Left ventricle myocardium superior (tissue), 1 donor: ENCODE measurements around the gene OR10A5. TPM values are rescaled to one million over a fixed set of nuclear protein-coding genes. Genes with fewer than 3 reads are reported as not detected.
"Not testable (repeated sequence)": the region's sequence is repeated elsewhere in the genome, so short reads cannot be mapped to it uniquely, and the experiment has no call there.

Experiments used
- ATAC-seq: fragments of 200-7000 bp; cut with Tn5 transposase; one replicate; pipeline ENCODE4 v1.9.1; 2020; ENCODE audit warnings: mild to moderate bottlenecking, moderate library complexity
- DNase-seq: peaks from one replicate; pipeline ENCODE4 v3.0.0-alpha.2; 2020
- intact Hi-C: fragments of 100-400 bp; cut with micrococcal nuclease; formaldehyde crosslinking; loops from one replicate; pipeline ENCODE4 v1.11.0; 2022
- total RNA-seq: library from RNA; stranded (reverse); fragmentation: NEBNext Ultra II Directional; extraction: Animal tissue kit (Norgen Biotek cat#: 25700); gene quantifications from one replicate; pipeline ENCODE4 v1.2.1, GENCODE V29; 2021
- donor health status: DM: no; HTN: yes; CAD: no; lungs with severe emphysema.

The OR10A5 gene
- total RNA-seq, 1 donor from 2014 or later = not detected

DNA sequence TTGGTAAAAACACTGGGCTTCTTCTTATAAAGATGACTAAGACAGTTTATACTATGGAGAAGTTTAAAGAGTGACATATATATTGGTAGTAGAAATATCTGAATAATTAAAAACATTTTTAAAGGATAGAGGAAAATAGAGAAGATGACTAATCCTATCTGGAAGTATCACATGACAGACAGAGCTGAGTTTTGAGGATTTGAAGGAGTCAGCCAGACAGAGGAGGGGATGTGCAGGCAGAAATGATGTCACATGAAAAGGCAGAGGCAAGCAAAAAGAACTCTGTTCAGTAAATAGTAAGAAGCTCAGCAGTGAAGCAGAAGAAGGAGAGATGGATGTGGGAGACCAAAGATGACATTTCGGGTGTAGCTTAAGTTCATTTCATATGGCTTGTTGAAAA lies 19.0 kb downstream of the OR10A5 start:
- no peak for ATAC-seq
- DNase-seq = no peak
- intact Hi-C loops = no loop called here

DNA sequence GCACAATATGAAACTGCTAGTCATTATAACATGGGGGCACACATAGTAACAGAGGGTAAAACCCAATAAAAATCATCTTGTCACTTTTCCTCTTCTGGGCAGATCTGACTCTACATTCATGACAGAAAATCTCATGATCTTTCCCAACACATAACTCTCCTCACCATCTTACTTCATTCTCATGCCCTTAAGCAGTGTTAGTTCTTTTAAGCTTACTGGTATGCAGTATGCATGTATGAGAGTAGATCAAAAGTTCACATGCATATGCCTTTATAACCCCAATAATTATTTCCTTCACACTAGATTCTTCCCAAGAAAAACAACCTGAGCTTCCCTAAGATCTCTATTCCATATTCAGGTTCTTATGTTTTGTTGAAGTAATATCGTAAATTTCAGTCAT lies 25.8 kb downstream of the OR10A5 start:
- ATAC-seq (no peak), DNase-seq (no peak)
- intact Hi-C loops = no loop called here

DNA sequence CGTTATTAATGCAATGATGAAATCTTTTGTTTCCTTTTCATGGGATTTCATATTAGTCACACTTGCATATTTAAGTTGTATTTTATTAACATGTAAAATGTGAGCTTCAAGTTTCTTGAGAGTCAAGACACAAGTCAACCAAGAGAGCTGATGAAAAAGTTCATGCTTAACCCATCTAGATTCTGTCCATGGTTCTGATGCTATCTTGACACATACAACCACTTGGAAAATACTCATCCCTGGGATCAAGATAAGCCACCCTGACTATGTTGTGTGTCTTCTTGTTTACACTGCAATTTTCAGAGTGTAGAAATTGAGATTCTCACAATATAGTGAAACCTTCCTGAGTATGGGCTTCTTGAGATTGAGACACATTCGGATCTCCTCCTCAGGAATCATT lies 30.3 kb downstream of the OR10A5 start:
- intact Hi-C loops = no loop called here
- DNase-seq (no peak), ATAC-seq (no peak)

DNA sequence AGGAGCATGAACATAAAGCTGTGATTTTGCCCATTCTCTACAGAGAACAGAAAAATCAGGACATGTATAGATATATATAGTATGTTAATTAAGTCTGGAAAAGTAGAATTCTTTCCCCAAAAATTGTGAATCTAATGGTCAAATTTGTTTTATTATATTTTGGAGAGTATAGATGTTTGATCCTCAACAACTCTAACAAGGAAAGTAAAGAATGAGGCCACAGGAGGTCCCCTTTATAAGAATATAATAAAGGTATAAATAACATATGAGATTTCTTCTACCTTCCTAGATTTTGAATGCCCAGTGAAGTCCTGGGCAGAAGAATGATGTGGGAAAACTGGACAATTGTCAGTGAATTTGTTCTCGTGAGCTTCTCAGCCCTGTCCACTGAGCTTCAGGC lies 30.8 kb downstream of the OR10A5 start, which contains the start of gene OR10A4:
OR10A4 (plus strand) TSS at position 301 of the 400 bp plus-strand sequence; CDS start at position 324, 23 bp downstream.
- intact Hi-C loops = no loop called here
- ATAC-seq (no peak), DNase-seq (no peak)

DNA sequence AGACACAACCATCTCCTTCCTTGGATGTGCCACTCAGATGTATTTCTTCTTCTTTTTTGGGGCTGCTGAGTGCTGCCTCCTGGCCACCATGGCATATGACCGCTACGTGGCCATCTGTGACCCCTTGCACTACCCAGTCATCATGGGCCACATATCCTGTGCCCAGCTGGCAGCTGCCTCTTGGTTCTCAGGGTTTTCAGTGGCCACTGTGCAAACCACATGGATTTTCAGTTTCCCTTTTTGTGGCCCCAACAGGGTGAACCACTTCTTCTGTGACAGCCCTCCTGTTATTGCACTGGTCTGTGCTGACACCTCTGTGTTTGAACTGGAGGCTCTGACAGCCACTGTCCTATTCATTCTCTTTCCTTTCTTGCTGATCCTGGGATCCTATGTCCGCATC lies 31.4 kb downstream of the OR10A5 start:
- intact Hi-C loops = no loop called here
- DNase-seq = no peak
- ATAC-seq = no peak

DNA sequence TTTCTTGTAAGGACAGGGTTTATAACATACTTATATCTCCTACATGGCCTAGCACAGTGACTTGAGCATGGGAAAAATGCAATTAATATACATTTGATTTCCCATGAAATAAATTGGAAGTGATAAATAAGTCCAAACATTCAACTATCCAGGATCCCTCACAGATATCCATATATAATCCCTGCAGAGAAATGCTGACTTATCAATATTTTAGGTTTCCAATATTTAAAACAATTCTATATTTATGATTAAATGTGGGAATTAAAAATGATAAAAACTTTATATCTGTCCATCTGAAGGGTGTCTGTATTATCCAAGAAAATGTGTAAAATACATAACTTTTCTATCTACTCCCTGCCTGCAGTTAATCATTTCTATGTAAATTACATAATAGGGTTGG lies 37.3 kb downstream of the OR10A5 start:
- intact Hi-C loops = no loop called here
- DNase-seq = no peak
- no peak for ATAC-seq

DNA sequence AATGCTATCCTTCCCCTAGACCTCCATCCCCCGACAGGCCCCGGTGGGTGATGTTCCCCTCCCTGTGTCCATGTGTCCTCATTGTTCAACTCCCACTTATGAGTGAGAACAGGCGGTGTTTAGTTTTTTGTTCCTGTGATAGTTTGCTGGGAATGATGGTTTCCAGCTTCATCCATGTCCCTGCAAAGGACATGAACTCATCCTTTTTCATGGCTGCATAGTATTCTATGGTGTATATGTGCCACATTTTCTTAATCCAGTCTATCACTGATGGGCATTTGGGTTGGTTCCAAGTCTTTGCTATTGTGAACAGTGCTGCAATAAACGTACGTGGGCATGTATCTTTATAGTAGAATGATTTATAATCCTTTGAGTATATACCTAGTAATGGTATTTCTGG lies 42.2 kb downstream of the OR10A5 start:
- DNase-seq, intact Hi-C loops, ATAC-seq: not testable (repeated sequence)

DNA sequence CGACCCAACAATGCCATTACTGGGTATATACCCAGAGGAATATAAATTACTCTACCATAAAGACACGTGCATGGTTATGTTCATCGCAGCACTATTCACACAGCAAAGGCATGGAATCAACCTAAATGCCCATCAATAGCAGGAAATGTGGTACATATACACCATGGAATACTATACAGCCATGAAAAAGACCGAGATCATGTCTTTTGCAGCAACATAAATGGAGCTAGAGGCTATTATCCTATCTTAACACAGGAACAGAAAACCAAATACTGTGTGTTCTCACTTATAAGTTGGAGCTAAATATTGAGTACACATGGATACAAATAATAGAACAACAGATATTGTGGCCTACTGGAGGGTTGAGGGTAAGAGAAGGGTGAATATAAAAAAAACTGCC lies 43.3 kb downstream of the OR10A5 start:
- intact Hi-C loops = no loop called here
- DNase-seq (no peak), ATAC-seq (no peak)

DNA sequence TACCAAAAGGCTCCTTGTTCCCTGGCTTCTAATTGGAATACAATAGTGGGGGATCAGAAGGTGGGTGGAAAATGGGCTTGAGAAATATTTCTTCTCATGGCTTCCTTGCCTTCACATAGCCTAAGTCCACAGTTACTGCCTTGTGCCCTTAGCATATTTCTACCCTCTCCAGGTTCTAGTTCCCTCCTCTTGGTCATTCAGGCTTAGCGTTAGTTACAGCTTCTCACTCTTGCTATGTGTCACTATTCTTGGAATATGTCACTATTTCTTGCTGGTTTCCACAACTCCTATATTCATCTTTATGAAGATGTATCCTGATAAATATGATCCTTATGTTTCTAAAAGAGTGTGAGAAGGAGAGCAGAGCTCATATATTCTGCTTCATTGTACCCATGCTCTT lies 44.4 kb downstream of the OR10A5 start:
- DNase-seq (no peak), ATAC-seq (no peak)
- intact Hi-C loops = no loop called here

DNA sequence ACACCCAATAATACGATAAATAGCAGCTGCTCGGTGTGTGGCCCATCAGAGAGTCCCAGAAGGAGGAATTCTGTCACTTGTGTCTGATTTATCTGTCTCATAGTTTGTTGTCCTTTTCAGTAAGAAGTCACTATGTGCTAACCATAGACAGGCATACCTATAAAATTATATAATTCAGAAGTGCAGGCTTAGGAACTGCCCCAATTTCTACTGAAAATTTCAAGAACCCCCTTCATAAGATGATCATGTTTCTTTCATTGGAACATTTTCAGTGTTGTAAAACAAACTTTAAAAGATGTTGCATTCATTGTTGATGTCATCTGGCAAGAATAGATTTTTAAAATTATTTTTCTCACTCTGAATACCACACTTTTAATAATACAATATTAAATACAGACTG lies 46.9 kb downstream of the OR10A5 start, which contains the start of gene OR2D2:
OR2D2 (minus strand) TSS at position 101 of the 400 bp plus-strand sequence; CDS start at position 101, 0 bp downstream.
- intact Hi-C loops = no loop called here
- no peak for ATAC-seq
- no peak for DNase-seq

DNA sequence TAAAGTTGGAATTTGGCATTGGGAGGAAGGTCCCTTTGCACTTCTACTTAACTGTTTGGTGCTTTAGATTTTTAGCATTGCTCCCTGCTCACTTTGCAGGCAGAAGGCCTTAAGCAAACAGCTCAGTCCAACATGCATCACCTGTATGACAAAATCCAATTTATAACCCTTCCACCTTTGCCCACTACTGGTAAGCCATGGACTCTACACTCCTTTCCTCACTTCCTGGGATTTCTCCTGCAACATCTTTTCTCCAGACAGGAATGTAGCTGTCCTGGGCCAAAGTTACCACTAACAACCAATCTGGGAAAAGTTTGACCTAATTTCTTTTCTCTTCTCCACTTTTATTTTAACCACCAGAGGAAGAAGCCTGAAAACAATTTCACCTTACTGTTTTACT lies 48.6 kb downstream of the OR10A5 start:
- intact Hi-C loops = no loop called here
- ATAC-seq (no peak), DNase-seq (no peak)

DNA sequence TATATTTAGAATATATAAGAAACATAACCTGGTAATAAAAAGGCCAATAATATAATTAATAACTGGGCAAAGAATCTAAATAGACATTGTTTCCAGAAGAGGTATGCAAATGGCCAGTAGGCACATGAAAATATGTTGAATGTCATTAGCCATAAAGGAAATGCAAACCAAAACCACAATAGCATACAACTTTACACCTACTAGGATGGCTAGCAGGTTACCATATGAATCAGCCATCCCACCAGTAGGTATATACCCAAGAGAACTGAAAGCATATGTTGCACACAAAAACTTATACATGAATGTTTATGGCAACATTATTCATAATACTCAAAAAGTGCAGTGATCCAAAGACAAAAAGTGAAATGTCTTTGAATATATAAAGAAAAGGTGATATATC lies 49.5 kb downstream of the OR10A5 start:
- intact Hi-C loops = no loop called here
- ATAC-seq (no peak), DNase-seq (no peak)

Other genes with a start within 250 kb of the OR10A5 start
- 22.1 TPM for gene RRP8, start 242.1 kb upstream of the OR10A5 start, total RNA-seq
- gene ILK, start 241.9 kb upstream of the OR10A5 start, total RNA-seq = 210 TPM
- gene TAF10, start 233.5 kb upstream of the OR10A5 start, total RNA-seq = 89.4 TPM
- 77.7 TPM for gene TPP1, start 226.3 kb upstream of the OR10A5 start, total RNA-seq
- gene DCHS1, start 189.9 kb upstream of the OR10A5 start, total RNA-seq = 8.8 TPM
- gene MRPL17, start 162.3 kb upstream of the OR10A5 start, total RNA-seq = 49.7 TPM
- not detected for gene OR2AG2, start 73.7 kb upstream of the OR10A5 start, total RNA-seq
- not detected for gene OR2AG1, start 62.7 kb upstream of the OR10A5 start, total RNA-seq
- not detected for gene OR6A2, start 46.0 kb upstream of the OR10A5 start, total RNA-seq
- not detected for gene OR10A2, start 17.4 kb downstream of the OR10A5 start, total RNA-seq
- not detected for gene OR10A4, start 30.9 kb downstream of the OR10A5 start, total RNA-seq
- gene OR2D2, start 46.8 kb downstream of the OR10A5 start, total RNA-seq = not detected
- gene OR2D3, start 75.3 kb downstream of the OR10A5 start, total RNA-seq = not detected
- 0.17 TPM for gene ZNF215, start 80.7 kb downstream of the OR10A5 start, total RNA-seq
- gene ZNF214, start 174.7 kb downstream of the OR10A5 start, total RNA-seq = 0.84 TPM
- not detected for gene NLRP14, start 174.8 kb downstream of the OR10A5 start, total RNA-seq
- gene RBMXL2, start 243.3 kb downstream of the OR10A5 start, total RNA-seq = not detected